ENCODE measurements around the gene PLCH1.

GRCh38 chr3:155737844-155738460, 6.9 kb downstream of the PLCH1 start:
- TF ChIP-seq CTCF (IDR thresholded peaks at IDR 0.05) = no peak
- no peak for TF ChIP-seq EZH2 (IDR thresholded peaks at IDR 0.05; ENCODE audit: borderline replicate concordance, insufficient read depth, low read depth, low read length, poor library complexity, severe bottlenecking)

Measured in B cell (primary cell).